Measurements from ENCODE around the gene CARS2.

DNA sequence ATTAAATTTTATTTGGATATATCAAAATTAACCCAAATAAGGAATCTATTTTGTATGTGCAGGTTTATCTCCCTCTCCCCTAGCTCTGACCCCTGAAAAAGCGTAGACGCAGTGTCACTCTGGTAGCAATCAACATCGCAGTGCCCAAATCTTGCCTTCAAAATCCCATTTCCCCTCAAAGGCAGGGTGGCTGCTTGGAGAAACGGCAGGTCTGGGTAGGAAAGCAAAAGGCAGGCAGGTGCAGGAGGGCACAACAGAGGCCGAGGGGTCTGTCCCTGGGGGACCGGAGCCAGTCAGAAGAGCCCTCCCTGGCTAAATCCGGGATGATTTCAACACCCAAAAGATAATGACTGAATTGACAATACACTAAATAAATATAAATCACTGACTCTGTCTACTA is 48.7 kb downstream of the CARS2 start:
- TF ChIP-seq, protein P1, sequence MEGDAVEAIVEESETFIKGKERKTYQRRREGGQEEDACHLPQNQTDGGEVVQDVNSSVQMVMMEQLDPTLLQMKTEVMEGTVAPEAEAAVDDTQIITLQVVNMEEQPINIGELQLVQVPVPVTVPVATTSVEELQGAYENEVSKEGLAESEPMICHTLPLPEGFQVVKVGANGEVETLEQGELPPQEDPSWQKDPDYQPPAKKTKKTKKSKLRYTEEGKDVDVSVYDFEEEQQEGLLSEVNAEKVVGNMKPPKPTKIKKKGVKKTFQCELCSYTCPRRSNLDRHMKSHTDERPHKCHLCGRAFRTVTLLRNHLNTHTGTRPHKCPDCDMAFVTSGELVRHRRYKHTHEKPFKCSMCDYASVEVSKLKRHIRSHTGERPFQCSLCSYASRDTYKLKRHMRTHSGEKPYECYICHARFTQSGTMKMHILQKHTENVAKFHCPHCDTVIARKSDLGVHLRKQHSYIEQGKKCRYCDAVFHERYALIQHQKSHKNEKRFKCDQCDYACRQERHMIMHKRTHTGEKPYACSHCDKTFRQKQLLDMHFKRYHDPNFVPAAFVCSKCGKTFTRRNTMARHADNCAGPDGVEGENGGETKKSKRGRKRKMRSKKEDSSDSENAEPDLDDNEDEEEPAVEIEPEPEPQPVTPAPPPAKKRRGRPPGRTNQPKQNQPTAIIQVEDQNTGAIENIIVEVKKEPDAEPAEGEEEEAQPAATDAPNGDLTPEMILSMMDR (IDR thresholded peaks at IDR 0.05): no peak
- TF ChIP-seq POLR2A (IDR thresholded peaks at IDR 0.05): no peak

Data from stomach (tissue), 4 donors.